AG10803 (cell line): Measurements from ENCODE around the gene SELP.

Source experiments
- DNase-seq: peaks from one replicate; pipeline ENCODE4 v3.0.0; 2010; ENCODE audit warnings: low read depth
- H3K4me3 ChIP-seq: 2 replicates; pipeline ENCODE4 v1.5.1; 2011; ENCODE audit warnings: mild to moderate bottlenecking, low read length, control low read depth
- CTCF ChIP-seq: conservative IDR thresholded peaks from 2 replicates; pipeline ENCODE4 v1.5.1; 2011; ENCODE audit warnings: mild to moderate bottlenecking, low read length, control low read depth, inconsistent platforms

Gene SELP

GRCh38 chr1:169634877-169635276, 5.0 kb upstream of the SELP start:
- no peak for DNase-seq
- no peak for TF ChIP-seq CTCF
- no peak overlapping the region for H3K4me3 ChIP-seq

DNA sequence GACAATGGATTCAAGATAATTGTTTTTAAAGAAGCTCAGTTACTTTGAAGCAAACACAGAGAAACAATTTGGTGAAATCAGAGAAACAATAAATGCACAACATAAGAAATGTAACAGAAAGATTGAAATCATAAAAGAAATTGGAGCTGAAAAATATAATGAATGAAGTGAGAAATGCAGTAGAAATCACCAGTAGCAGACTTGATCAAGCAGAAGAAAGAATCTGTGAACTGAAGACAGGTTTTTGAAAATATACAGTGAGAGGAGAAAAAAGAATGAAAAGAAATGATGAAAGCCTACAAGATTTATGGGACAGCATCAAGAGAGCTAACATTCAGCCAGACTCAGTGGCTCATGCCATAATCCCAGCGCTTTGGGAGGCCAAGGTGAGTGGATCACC, 4.2 kb upstream of the SELP start:
- no peak for DNase-seq
- H3K4me3 ChIP-seq, result no peak overlapping the region
- TF ChIP-seq CTCF, result no peak

DNA sequence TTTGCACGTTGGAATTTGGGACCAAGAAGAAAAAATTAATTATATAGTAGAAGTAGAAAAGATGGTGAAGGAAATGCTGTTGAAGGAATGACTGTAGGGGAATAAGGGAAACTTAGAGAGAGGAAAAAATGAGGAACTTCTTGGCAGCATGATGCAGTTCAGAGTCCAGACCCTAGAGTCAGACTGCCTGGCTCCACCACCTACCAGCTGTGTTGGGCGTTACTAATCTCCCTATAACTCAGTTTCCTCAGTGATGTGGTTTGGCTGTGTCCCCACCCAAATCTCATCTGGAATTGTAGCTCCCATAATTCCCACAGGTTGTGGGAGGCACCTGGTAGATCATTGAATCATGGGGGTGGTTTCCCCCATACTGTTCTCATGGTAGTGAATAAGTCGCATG, 1.3 kb upstream of the SELP start:
- H3K4me3 ChIP-seq, result no peak overlapping the region
- DNase-seq, result no peak
- TF ChIP-seq CTCF, result no peak

- H3K4me3 ChIP-seq, result no peak overlapping the region
- TF ChIP-seq CTCF, result no peak
- no peak for DNase-seq
Observed at GRCh38 chr1:169624912-169625311, 5.0 kb downstream of the SELP start.

- no peak for DNase-seq
- H3K4me3 ChIP-seq, result no peak overlapping the region
- TF ChIP-seq CTCF, result no peak
Observed at GRCh38 chr1:169624122-169624521, 5.8 kb downstream of the SELP start.

GRCh38 chr1:169623132-169623926, 6.6 kb downstream of the SELP start:
- no peak for TF ChIP-seq CTCF
- H3K4me3 ChIP-seq, result no peak overlapping the region
- no peak for DNase-seq

- TF ChIP-seq CTCF, result no peak
- no peak for DNase-seq
- H3K4me3 ChIP-seq, result no peak overlapping the region
Observed at GRCh38 chr1:169620565-169620964, 9.4 kb downstream of the SELP start.
